Caki2 (cell line): Measurements from ENCODE around the gene IL37. TPM values are rescaled to one million over a fixed set of nuclear protein-coding genes. Genes with fewer than 3 reads are reported as not detected.

Experiments used
- DNase-seq: peaks from one replicate; pipeline ENCODE4 v3.0.0-alpha.2; 2015; ENCODE audit warnings: low read depth
- in situ Hi-C: cut with HindIII; loops from 2 replicates; pipeline ENCODE4 v1.10.0; 2016; ENCODE audit warnings: low sequenced_read_pairs, low pct_unique_long_range_greater_than_20kb, mixed read lengths
- total RNA-seq: library from RNA; depleted of rRNA; stranded (reverse); fragments of >200 nt; shearing (Covaris generic); gene quantifications from 2 replicates; pipeline ENCODE4 v1.2.3, GENCODE V29; 2014; ENCODE audit warnings: low replicate concordance; rRNA removed

Gene IL37
- total RNA-seq, 1 experiment from 2014 or later = not detected

GRCh38 chr2:112941753-112942653, 31.0 kb downstream of the IL37 start:
- peak; percentile 53 for DNase-seq
- in situ Hi-C loops = no loop called here

GRCh38 chr2:112942654-112943002, 31.7 kb downstream of the IL37 start:
- in situ Hi-C loops = no loop called here
- no peak for DNase-seq

GRCh38 chr2:112944971-112945370, 34.0 kb downstream of the IL37 start:
- DNase-seq = no peak
- in situ Hi-C loops = no loop called here

GRCh38 chr2:112946086-112946485, 35.1 kb downstream of the IL37 start:
- in situ Hi-C loops = no loop called here
- no peak for DNase-seq

- in situ Hi-C loops = no loop called here
- no peak for DNase-seq
Measured at GRCh38 chr2:112947374-112947773, 36.4 kb downstream of the IL37 start.

- no peak for DNase-seq
- in situ Hi-C loops = no loop called here
Measured at GRCh38 chr2:112949456-112949855, 38.5 kb downstream of the IL37 start.

- no peak for DNase-seq
- in situ Hi-C loops = no loop called here
Measured at GRCh38 chr2:112954364-112954763, 43.4 kb downstream of the IL37 start.

- in situ Hi-C loops = no loop called here
Measured at GRCh38 chr2:112957511-112957910, 46.5 kb downstream of the IL37 start.

GRCh38 chr2:112958428-112959108, 47.6 kb downstream of the IL37 start:
- peak; percentile 50 for DNase-seq
- in situ Hi-C loops = no loop called here

More at GRCh38 chr2:112957511-112957910, 46.5 kb downstream of the IL37 start:
- no peak for DNase-seq

GRCh38 chr2:112959109-112959812, 48.3 kb downstream of the IL37 start:
- DNase-seq = no peak
- in situ Hi-C loops = no loop called here

GRCh38 chr2:112960230-112960825, 49.4 kb downstream of the IL37 start:
- in situ Hi-C loops = no loop called here
- DNase-seq = no peak

GRCh38 chr2:112962308-112963175, 51.6 kb downstream of the IL37 start:
- in situ Hi-C loops = no loop called here
- no peak for DNase-seq

- in situ Hi-C loops = no loop called here
- no peak for DNase-seq
Measured at GRCh38 chr2:112967023-112967422, 56.1 kb downstream of the IL37 start.

Other genes starting within 250 kb of the IL37 start
- gene NT5DC4, start 190.1 kb upstream of the IL37 start, total RNA-seq = not detected in 2 replicates
- 14.0 and 15.3 TPM in 2 replicates for gene CKAP2L, start 146.6 kb upstream of the IL37 start, total RNA-seq
- 1.0 and 1.8 TPM in 2 replicates for gene IL1A, start 126.7 kb upstream of the IL37 start, total RNA-seq
- gene IL1B, start 74.4 kb upstream of the IL37 start, total RNA-seq = not detected in 2 replicates
- gene IL36G, start 66.8 kb downstream of the IL37 start, total RNA-seq = not detected in 2 replicates
- gene IL36A, start 94.3 kb downstream of the IL37 start, total RNA-seq = not detected in 2 replicates
- gene IL36B, start 141.7 kb downstream of the IL37 start, total RNA-seq = not detected in 2 replicates
- not detected in 2 replicates for gene IL36RN, start 148.0 kb downstream of the IL37 start, total RNA-seq
- not detected in 2 replicates for gene IL1F10, start 156.8 kb downstream of the IL37 start, total RNA-seq
- 0.78 and 2.6 TPM in 2 replicates for gene IL1RN, start 216.4 kb downstream of the IL37 start, total RNA-seq